ENCODE results near the gene SOCS3. TPM values are rescaled to one million over a fixed set of nuclear protein-coding genes. Genes with fewer than 3 reads are reported as not detected.

Gene SOCS3
- total RNA-seq, 1 donor from 2014 or later, result 15.7 TPM

- Histone ChIP-seq H3K27me3 (ENCODE audit: control insufficient read depth in 3 of 3, insufficient read depth in 3 of 3, low read length in 3 of 3) (no peaks in the 10 kb centered on the region), H3K27ac (ENCODE audit: low read depth, low read length) (no peak overlapping the region), H3K9me3 (ENCODE audit: control insufficient read depth in 3 of 3, low read length in 3 of 3) (no peaks in the 10 kb centered on the region), H3K9ac (ENCODE audit: low read depth in 1 of 3, low read length in 3 of 3) (no peak overlapping the region), H3K4me1 (ENCODE audit: control insufficient read depth in 3 of 3, insufficient read depth in 3 of 3, low read length in 3 of 3) (peaks cover 2 to 19% (median 7%) of the 10 kb centered on the region in 3 donors), H3K4me3 (ENCODE audit: low read length in 3 of 3) (no peak overlapping the region), H3K36me3 (ENCODE audit: control insufficient read depth in 3 of 3, insufficient read depth in 3 of 3, low read length in 3 of 3) (no peaks in the 10 kb centered on the region)
Measured at GRCh38 chr17:78371056-78371455, 11.2 kb upstream of the SOCS3 start.

- Histone ChIP-seq H3K4me3 (ENCODE audit: low read length in 3 of 3) (no peak overlapping the region), H3K27me3 (ENCODE audit: control insufficient read depth in 3 of 3, insufficient read depth in 3 of 3, low read length in 3 of 3) (no peaks in the 10 kb centered on the region), H3K9ac (ENCODE audit: low read depth in 1 of 3, low read length in 3 of 3) (no peak overlapping the region), H3K4me1 (ENCODE audit: control insufficient read depth in 3 of 3, insufficient read depth in 3 of 3, low read length in 3 of 3) (peaks cover 2 to 21% (median 10%) of the 10 kb centered on the region in 3 donors), H3K36me3 (ENCODE audit: control insufficient read depth in 3 of 3, insufficient read depth in 3 of 3, low read length in 3 of 3) (no peaks in the 10 kb centered on the region), H3K9me3 (ENCODE audit: control insufficient read depth in 3 of 3, low read length in 3 of 3) (no peaks in the 10 kb centered on the region), H3K27ac (ENCODE audit: low read depth, low read length) (no peak overlapping the region)
Measured at GRCh38 chr17:78369791-78370381, 10.0 kb upstream of the SOCS3 start.

GRCh38 chr17:78368854-78369495, 9.1 kb upstream of the SOCS3 start:
- Histone ChIP-seq H3K4me1 (ENCODE audit: control insufficient read depth in 3 of 3, insufficient read depth in 3 of 3, low read length in 3 of 3) (peaks cover 0 to 16% (median 6%) of the 10 kb centered on the region in 3 donors), H3K9ac (ENCODE audit: low read depth in 1 of 3, low read length in 3 of 3) (no peak overlapping the region), H3K27me3 (ENCODE audit: control insufficient read depth in 3 of 3, insufficient read depth in 3 of 3, low read length in 3 of 3) (no peaks in the 10 kb centered on the region), H3K4me3 (ENCODE audit: low read length in 3 of 3) (no peak overlapping the region), H3K27ac (ENCODE audit: low read depth, low read length) (no peak overlapping the region), H3K36me3 (ENCODE audit: control insufficient read depth in 3 of 3, insufficient read depth in 3 of 3, low read length in 3 of 3) (no peaks in the 10 kb centered on the region), H3K9me3 (ENCODE audit: control insufficient read depth in 3 of 3, low read length in 3 of 3) (no peaks in the 10 kb centered on the region)

- Histone ChIP-seq H3K9ac (ENCODE audit: low read depth in 1 of 3, low read length in 3 of 3) (no peak overlapping the region), H3K4me1 (ENCODE audit: control insufficient read depth in 3 of 3, insufficient read depth in 3 of 3, low read length in 3 of 3) (peaks cover 0 to 16% (median 6%) of the 10 kb centered on the region in 3 donors), H3K9me3 (ENCODE audit: control insufficient read depth in 3 of 3, low read length in 3 of 3) (no peaks in the 10 kb centered on the region), H3K27ac (ENCODE audit: low read depth, low read length) (no peak overlapping the region), H3K27me3 (ENCODE audit: control insufficient read depth in 3 of 3, insufficient read depth in 3 of 3, low read length in 3 of 3) (no peaks in the 10 kb centered on the region), H3K36me3 (ENCODE audit: control insufficient read depth in 3 of 3, insufficient read depth in 3 of 3, low read length in 3 of 3) (no peaks in the 10 kb centered on the region), H3K4me3 (ENCODE audit: low read length in 3 of 3) (no peak overlapping the region)
Measured at GRCh38 chr17:78368348-78368747, 8.5 kb upstream of the SOCS3 start.

GRCh38 chr17:78367193-78367592, 7.3 kb upstream of the SOCS3 start:
- peaks cover 0 to 16% (median 6%) of the 10 kb centered on the region in 3 donors for H3K4me1 ChIP-seq (ENCODE audit: control insufficient read depth in 3 of 3, insufficient read depth in 3 of 3, low read length in 3 of 3)
- no peaks in the 10 kb centered on the region for H3K27me3 ChIP-seq (ENCODE audit: control insufficient read depth in 3 of 3, insufficient read depth in 3 of 3, low read length in 3 of 3)
- H3K36me3 ChIP-seq (ENCODE audit: control insufficient read depth in 3 of 3, insufficient read depth in 3 of 3, low read length in 3 of 3), result no peaks in the 10 kb centered on the region
- H3K9ac ChIP-seq (ENCODE audit: low read depth in 1 of 3, low read length in 3 of 3), result no peak overlapping the region
- H3K9me3 ChIP-seq (ENCODE audit: control insufficient read depth in 3 of 3, low read length in 3 of 3), result no peaks in the 10 kb centered on the region
- no peak overlapping the region for H3K27ac ChIP-seq (ENCODE audit: low read depth, low read length)
- H3K4me3 ChIP-seq (ENCODE audit: low read length in 3 of 3), result no peak overlapping the region

GRCh38 chr17:78366109-78366848, 6.4 kb upstream of the SOCS3 start:
- peak overlapping the region in 1 of 3 donors; percentile 23 for H3K9ac ChIP-seq (ENCODE audit: low read depth in 1 of 3, low read length in 3 of 3)

GRCh38 chr17:78365561-78366108, 5.8 kb upstream of the SOCS3 start:
- peak overlapping the region; percentile 75 for H3K27ac ChIP-seq (ENCODE audit: low read depth, low read length)

More at GRCh38 chr17:78366109-78366848, 6.4 kb upstream of the SOCS3 start:
- Histone ChIP-seq H3K4me1 (ENCODE audit: control insufficient read depth in 3 of 3, insufficient read depth in 3 of 3, low read length in 3 of 3) (peaks cover 0 to 16% (median 6%) of the 10 kb centered on the region in 3 donors), H3K4me3 (ENCODE audit: low read length in 3 of 3) (no peak overlapping the region), H3K9me3 (ENCODE audit: control insufficient read depth in 3 of 3, low read length in 3 of 3) (no peaks in the 10 kb centered on the region), H3K36me3 (ENCODE audit: control insufficient read depth in 3 of 3, insufficient read depth in 3 of 3, low read length in 3 of 3) (no peaks in the 10 kb centered on the region), H3K27ac (ENCODE audit: low read depth, low read length) (peak overlapping the region; percentile 75), H3K27me3 (ENCODE audit: control insufficient read depth in 3 of 3, insufficient read depth in 3 of 3, low read length in 3 of 3) (no peaks in the 10 kb centered on the region)

GRCh38 chr17:78364436-78365281, 4.8 kb upstream of the SOCS3 start:
- H3K4me3 ChIP-seq (ENCODE audit: low read length in 3 of 3), result no peak overlapping the region
- no peak overlapping the region for H3K27ac ChIP-seq (ENCODE audit: low read depth, low read length)
- H3K27me3 ChIP-seq (ENCODE audit: control insufficient read depth in 3 of 3, insufficient read depth in 3 of 3, low read length in 3 of 3), result no peaks in the 10 kb centered on the region
- H3K9ac ChIP-seq (ENCODE audit: low read depth in 1 of 3, low read length in 3 of 3), result no peak overlapping the region
- no peaks in the 10 kb centered on the region for H3K36me3 ChIP-seq (ENCODE audit: control insufficient read depth in 3 of 3, insufficient read depth in 3 of 3, low read length in 3 of 3)
- peaks cover 8 to 20% (median 13%) of the 10 kb centered on the region in 3 donors for H3K4me1 ChIP-seq (ENCODE audit: control insufficient read depth in 3 of 3, insufficient read depth in 3 of 3, low read length in 3 of 3)
- no peaks in the 10 kb centered on the region for H3K9me3 ChIP-seq (ENCODE audit: control insufficient read depth in 3 of 3, low read length in 3 of 3)

More at GRCh38 chr17:78365561-78366108, 5.8 kb upstream of the SOCS3 start:
- Histone ChIP-seq H3K9me3 (ENCODE audit: control insufficient read depth in 3 of 3, low read length in 3 of 3) (no peaks in the 10 kb centered on the region), H3K9ac (ENCODE audit: low read depth in 1 of 3, low read length in 3 of 3) (peak overlapping the region in 1 of 3 donors; percentile 3), H3K4me1 (ENCODE audit: control insufficient read depth in 3 of 3, insufficient read depth in 3 of 3, low read length in 3 of 3) (peaks cover 4 to 17% (median 10%) of the 10 kb centered on the region in 3 donors), H3K27me3 (ENCODE audit: control insufficient read depth in 3 of 3, insufficient read depth in 3 of 3, low read length in 3 of 3) (no peaks in the 10 kb centered on the region), H3K4me3 (ENCODE audit: low read length in 3 of 3) (no peak overlapping the region), H3K36me3 (ENCODE audit: control insufficient read depth in 3 of 3, insufficient read depth in 3 of 3, low read length in 3 of 3) (no peaks in the 10 kb centered on the region)

- Histone ChIP-seq H3K4me1 (ENCODE audit: control insufficient read depth in 3 of 3, insufficient read depth in 3 of 3, low read length in 3 of 3) (peaks cover 18 to 33% (median 25%) of the 10 kb centered on the region in 3 donors), H3K9me3 (ENCODE audit: control insufficient read depth in 3 of 3, low read length in 3 of 3) (no peaks in the 10 kb centered on the region), H3K9ac (ENCODE audit: low read depth in 1 of 3, low read length in 3 of 3) (no peak overlapping the region), H3K27me3 (ENCODE audit: control insufficient read depth in 3 of 3, insufficient read depth in 3 of 3, low read length in 3 of 3) (no peaks in the 10 kb centered on the region), H3K4me3 (ENCODE audit: low read length in 3 of 3) (no peak overlapping the region), H3K36me3 (ENCODE audit: control insufficient read depth in 3 of 3, insufficient read depth in 3 of 3, low read length in 3 of 3) (peaks cover 3 to 11% (median 6%) of the 10 kb centered on the region in 3 donors), H3K27ac (ENCODE audit: low read depth, low read length) (no peak overlapping the region)
Measured at GRCh38 chr17:78362671-78363070, 2.8 kb upstream of the SOCS3 start.
